HG02840 (cell line): ENCODE results near the gene C11orf68.
"Not testable (repeated sequence)": the region's sequence is repeated elsewhere in the genome, so short reads cannot be mapped to it uniquely, and the experiment has no call there.

Experiments used
- ATAC-seq: cut with Tn5 transposase; IDR thresholded peaks from one replicate; pipeline ENCODE4 v1.9.1; 2021; ENCODE audit warnings: mild to moderate bottlenecking, moderate library complexity, moderate number of reproducible peaks; ENCODE audit not compliant: unreplicated experiment, low FRiP score

C11orf68 gene

DNA sequence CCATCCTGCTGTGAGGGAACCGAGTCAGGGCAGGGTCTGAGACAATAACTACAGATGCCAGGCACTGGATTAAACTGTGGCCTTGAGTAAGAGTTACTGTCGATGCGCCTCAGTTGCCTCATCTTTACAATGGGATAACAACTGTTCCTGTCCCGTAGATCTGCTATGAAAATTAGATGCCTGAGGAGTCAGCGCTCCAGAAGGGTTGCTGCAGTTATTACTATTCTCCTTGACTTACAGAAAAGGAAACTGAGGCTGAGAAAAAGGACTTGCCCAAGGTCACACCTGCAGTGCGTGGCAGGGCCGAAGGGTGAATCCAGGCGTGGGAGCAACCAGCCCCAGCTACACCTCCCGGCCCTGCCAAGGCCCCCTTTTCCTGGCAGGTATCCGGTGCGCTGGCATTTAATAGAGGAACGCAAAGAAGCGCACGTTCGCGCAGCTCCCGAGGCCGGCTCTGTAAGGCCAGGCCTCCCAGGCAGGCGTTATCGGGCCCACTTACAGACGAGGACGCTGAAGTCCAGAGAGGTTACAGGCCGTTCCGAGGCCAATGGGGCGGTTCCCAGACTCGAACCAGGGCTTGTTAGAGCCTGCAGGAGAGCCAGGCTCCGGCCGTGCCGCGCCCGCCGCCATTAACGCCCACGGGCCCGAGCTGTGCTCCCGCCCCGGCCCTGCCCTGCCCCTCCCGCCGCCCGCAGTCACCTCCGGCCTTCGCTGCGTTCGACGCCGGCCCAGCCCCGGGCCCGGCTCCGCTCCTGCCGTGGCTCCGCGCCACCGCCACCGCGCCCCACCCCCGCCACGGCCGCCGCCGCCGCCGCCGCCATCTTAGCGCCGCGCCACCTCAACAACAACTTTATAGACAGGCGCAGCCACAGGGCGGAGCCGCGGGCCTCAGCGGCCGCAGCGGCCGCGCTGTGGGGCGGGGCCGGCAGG, at the start of gene C11orf68:
TSS of gene C11orf68 (minus strand) at position 852 of the 930 bp plus-strand sequence. CDS start at position 821, 31 bp downstream.
- ATAC-seq: peak; percentile 45

DNA sequence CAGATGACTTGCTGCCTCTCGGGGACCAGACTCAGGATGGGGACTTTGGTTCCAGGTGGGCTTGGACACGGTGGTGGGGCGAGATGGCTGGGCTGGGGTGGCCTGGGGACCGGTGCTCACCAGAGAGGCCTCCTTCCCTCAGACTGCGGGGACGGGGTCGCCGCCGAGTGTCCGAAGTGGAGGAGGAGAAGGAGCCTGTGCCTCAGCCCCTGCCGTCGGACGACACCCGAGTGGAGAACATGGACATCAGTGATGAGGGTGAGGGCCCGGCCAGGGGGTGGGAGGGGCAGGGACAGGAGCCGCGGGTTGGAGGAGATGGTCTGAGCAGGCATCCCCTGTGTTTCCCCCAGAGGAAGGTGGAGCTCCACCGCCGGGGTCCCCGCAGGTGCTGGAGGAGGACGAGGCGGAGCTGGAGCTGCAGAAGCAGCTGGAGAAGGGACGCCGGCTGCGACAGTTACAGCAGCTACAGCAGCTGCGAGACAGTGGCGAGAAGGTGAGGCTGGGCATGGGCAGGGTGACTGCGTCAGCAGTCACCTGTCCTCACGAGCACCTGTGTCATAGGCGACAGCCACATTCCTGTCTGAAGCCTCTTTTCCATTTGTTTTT, 48.6 kb upstream of the C11orf68 start:
- no peak for ATAC-seq

DNA sequence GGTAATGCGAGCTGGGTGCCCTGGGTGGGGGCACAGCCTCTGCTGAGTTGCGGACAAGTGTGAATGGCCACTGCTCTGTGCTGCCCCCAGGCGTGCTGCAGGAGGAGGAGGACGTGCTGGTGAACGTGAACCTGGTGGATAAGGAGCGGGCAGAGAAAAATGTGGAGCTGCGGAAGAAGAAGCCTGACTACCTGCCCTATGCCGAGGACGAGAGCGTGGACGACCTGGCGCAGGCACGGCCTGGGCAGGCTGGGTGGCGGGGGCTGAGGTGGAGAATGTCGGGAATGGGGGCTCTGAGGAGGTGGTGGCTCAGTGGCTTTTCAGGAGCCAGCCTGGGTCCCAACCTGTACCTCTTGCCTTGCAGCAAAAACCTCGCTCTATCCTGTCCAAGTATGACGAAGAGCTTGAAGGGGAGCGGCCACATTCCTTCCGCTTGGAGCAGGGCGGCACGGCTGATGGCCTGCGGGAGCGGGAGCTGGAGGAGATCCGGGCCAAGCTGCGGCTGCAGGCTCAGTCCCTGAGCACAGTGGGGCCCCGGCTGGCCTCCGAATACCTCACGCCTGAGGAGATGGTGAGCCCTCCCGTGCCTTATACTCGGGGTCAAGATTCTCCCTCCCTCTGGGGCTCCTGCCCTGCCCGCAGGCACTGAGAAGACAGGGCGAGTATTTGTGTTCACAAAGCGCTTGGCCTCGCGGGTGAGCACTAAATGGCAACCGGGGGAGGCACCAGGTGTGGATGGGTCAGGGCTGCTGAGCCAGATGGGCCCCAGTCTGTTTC, 47.3 kb upstream of the C11orf68 start:
- ATAC-seq: no peak

GRCh38 chr11:65964906-65965305, 46.0 kb upstream of the C11orf68 start:
- no peak for ATAC-seq

DNA sequence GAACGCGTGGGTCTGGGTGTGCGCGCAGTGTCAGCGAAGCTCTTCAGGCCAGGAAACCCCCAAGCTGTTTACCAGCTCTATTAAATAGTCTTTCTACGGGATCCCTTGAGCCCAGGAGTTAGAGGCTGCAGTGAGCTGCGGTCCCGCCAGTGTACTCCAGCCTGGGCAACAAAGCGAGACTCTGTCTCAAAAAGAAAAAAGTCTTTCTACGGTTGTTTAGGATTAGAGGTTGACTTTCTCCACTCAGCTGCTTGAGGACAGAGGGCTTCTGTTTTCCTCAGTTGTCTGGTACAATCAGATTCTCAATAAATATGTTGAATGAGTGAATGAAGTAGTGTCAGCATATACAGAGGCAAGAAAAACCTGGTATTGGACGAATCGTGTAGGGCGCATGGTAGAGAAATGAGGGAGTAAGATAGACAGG, 43.3 kb upstream of the C11orf68 start:
- ATAC-seq: no peak

GRCh38 chr11:65961267-65962140, 42.6 kb upstream of the C11orf68 start, which contains the start of gene SART1:
Gene SART1 (plus strand): TSS chr11:65961734. CDS start chr11:65961781, 47 bp downstream.
- ATAC-seq: peak; percentile 86

DNA sequence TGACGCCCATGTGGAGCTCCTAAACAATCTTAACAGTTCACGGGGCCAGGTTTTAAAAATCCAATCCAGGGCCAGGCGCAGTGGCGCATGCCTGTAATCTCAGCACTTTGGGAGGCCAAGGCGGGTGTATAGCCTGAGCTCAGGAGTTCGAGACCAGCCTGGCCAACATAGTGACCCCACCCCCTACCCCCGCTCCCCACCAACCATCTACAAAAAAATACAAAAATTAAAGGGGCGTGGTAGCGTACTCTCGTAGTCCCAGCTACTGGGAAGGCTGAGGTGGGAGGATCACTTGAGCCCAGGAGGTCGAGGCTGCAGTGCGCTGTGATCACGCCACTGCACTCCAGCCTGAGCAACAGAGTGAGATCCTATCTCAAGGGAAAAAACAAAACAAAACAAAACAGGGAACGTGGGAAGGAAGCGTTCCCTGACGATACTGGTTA, 42.0 kb upstream of the C11orf68 start:
- no peak for ATAC-seq

DNA sequence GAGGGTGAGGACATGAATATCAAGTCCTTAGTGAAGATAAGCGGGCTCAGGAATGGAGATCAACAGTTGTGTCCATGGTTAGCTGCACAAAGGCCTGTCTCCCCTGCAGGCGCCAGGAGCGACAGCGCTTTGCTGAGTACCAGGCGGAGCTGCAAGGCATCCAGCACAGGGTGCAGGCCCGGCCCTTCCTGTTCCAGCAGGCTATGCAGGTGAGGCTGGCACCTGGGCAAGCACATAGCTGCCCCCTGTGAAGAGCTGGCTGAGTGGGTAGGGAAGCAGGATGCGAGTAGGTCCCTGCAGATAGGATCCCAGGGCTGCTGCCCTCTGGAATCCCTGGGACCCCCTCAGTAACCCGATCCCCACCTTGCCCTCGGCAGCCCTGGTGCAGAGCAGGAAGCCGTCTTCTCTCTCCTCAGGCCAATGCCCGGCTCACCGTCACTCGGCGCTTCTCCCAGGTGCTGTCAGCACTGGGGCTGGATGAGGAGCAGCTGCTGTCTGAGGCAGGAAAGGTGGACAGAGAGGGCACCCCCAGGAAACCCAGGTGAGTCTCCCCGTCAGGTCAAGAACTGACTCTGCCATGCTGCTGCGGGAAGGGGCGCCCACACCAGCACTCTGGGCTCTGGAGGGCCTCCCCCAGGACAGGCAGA, 40.0 kb upstream of the C11orf68 start:
- ATAC-seq: no peak

DNA sequence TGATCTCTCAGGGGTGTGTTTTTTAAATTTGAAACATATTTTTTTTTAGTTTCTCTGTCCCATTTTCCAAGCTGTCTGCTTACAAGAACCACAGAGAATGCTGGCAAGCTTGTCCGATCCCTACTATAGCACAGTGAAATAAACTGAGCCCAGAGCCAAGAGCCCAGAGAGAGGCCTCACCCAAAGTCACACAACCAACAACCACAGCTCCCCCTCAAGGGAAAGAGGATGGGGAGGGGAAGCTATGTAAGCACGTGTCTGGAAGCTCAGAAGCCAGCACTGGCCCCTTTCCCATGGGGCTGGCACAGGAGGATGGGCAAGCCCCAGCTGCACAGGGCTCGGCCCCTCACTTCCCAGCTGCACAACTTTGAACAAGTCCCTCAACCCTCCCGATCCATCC, 39.4 kb upstream of the C11orf68 start:
- no peak for ATAC-seq

GRCh38 chr11:65954771-65955170, 35.9 kb upstream of the C11orf68 start:
- ATAC-seq: no peak

- no peak for ATAC-seq
Observed at GRCh38 chr11:65953471-65953870, 34.6 kb upstream of the C11orf68 start.

- ATAC-seq: no peak
Observed at GRCh38 chr11:65952052-65952521, 33.2 kb upstream of the C11orf68 start.

- ATAC-seq: not testable (repeated sequence)
Observed at GRCh38 chr11:65951641-65952040, 32.8 kb upstream of the C11orf68 start.

DNA sequence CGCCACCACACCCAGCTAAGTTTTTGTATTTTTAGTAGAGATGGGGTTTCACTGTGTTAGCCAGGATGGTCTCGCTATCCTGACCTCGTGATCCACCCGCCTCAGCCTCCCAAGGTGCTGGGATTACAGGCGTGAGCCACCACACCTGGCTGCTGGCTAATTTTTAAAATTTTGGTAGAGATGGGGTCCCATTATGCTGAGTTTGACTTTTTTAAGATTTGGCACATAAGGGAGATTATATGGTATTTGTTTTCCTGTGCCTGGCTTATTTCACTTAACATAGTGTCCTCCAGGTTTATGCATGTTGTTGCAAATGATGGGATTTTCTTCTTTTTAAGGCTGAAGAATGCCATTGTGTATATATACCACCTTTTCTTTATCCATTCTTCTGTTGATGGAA, 31.8 kb upstream of the C11orf68 start:
- ATAC-seq: not testable (repeated sequence)

GRCh38 chr11:65947603-65948125, 28.8 kb upstream of the C11orf68 start:
- no peak for ATAC-seq

DNA sequence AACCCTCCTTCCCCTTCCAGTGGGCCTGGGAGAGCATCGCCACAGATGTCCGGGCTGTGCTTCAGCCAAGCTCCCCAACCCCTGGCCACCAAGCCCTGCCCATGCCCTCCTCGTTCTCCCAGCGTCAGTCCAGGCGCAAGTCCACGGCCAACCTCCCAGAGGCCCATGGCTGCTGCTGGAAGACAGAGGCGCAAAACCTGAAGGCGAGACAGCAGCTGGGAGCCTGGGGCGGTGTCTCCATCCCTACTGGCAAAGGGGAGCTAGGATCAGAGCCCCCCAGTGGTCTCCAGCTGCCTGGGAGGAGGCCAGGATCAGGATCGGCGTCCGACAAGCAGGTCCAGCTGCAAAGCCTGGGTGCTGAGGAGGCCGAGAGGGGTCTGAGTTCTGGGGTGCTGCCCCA, 28.3 kb upstream of the C11orf68 start:
- no peak for ATAC-seq

DNA sequence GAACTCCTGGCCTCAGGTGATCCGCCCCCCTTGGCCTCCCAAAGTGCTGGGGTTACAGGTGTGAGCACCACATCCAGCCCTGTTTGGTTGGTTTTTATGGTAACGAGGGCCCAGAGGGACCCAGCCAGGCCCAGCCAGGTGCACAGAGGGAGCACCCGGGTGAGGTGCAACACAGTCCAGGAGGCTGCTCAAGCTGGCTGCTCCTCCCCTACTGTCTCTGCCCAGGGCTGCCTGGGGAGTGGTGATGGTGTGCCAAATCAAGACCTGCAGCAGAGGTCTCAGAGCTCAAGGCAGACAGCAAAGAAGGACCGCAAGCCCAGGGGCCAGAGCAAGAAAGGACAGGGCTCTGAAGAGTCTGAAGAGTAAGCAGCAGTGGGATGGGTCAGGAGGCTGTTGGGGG, 27.8 kb upstream of the C11orf68 start:
- ATAC-seq: no peak

- ATAC-seq: no peak
Observed at GRCh38 chr11:65945941-65946558, 27.2 kb upstream of the C11orf68 start.
